Hematopoietic multipotent progenitor cell treated with erythropoietin and hydrocortisone succinate and interleukin-3 and kit ligand, for 8 days (in vitro differentiated cells): ENCODE measurements around the gene NSL1.
A peak's percentile ranks its signal among the peaks of the same experiment; 100 is the strongest.
"Not testable (repeated sequence)": the region's sequence is repeated elsewhere in the genome, so short reads cannot be mapped to it uniquely, and the experiment has no call there.

ENCODE experiments used
- DNase-seq: peaks from one replicate; pipeline ENCODE4 v3.0.0-alpha.2; 2015

The NSL1 gene

GRCh38 chr1:212782422-212783154, 9.0 kb downstream of the NSL1 start:
- DNase-seq, result peak; percentile 51

GRCh38 chr1:212781225-212781624, 10.4 kb downstream of the NSL1 start:
- no peak for DNase-seq

- no peak for DNase-seq
Observed at GRCh38 chr1:212780759-212781158, 10.8 kb downstream of the NSL1 start.

- not testable (repeated sequence) for DNase-seq
Observed at GRCh38 chr1:212779086-212779485, 12.5 kb downstream of the NSL1 start.

GRCh38 chr1:212777151-212777550, 14.4 kb downstream of the NSL1 start:
- no peak for DNase-seq

GRCh38 chr1:212775241-212775640, 16.3 kb downstream of the NSL1 start:
- DNase-seq, result no peak

- DNase-seq, result peak; percentile 73
Observed at GRCh38 chr1:212774584-212774983, 17.0 kb downstream of the NSL1 start.

GRCh38 chr1:212773011-212773410, 18.6 kb downstream of the NSL1 start:
- DNase-seq, result no peak

- no peak for DNase-seq
Observed at GRCh38 chr1:212771341-212771740, 20.2 kb downstream of the NSL1 start.

GRCh38 chr1:212769459-212770167, 22.0 kb downstream of the NSL1 start:
- no peak for DNase-seq

GRCh38 chr1:212766825-212767224, 24.8 kb downstream of the NSL1 start:
- not testable (repeated sequence) for DNase-seq

GRCh38 chr1:212764718-212765281, 26.8 kb downstream of the NSL1 start:
- DNase-seq, result not testable (repeated sequence)

GRCh38 chr1:212762839-212763238, 28.7 kb downstream of the NSL1 start:
- no peak for DNase-seq

GRCh38 chr1:212762234-212762633, 29.3 kb downstream of the NSL1 start:
- no peak for DNase-seq

- peak; percentile 64 for DNase-seq
Observed at GRCh38 chr1:212760126-212760823, 31.3 kb downstream of the NSL1 start.

- DNase-seq, result no peak
Observed at GRCh38 chr1:212759683-212760082, 31.9 kb downstream of the NSL1 start.

GRCh38 chr1:212754680-212755079, 36.9 kb downstream of the NSL1 start:
- peak; percentile 19 for DNase-seq

GRCh38 chr1:212754193-212754592, 37.4 kb downstream of the NSL1 start:
- no peak for DNase-seq

- no peak for DNase-seq
Observed at GRCh38 chr1:212753749-212754148, 37.8 kb downstream of the NSL1 start.

- DNase-seq, result no peak
Observed at GRCh38 chr1:212752934-212753497, 38.6 kb downstream of the NSL1 start.

GRCh38 chr1:212752252-212752933, 39.2 kb downstream of the NSL1 start:
- DNase-seq, result no peak

GRCh38 chr1:212749821-212750535, 41.6 kb downstream of the NSL1 start:
- peak; percentile 52 for DNase-seq
